ENCODE results near the gene ETFA. TPM values are rescaled to one million over a fixed set of nuclear protein-coding genes. Genes with fewer than 3 reads are reported as not detected.

The ETFA gene
- total RNA-seq, 2 experiments from 2014 or later = 100 to 136 TPM

Other genes starting within 250 kb of the ETFA start
- under 1 TPM in 1 of 2 experiments, not detected in 1; 0.25 TPM for gene ISL2, start 25.3 kb upstream of the ETFA start, total RNA-seq